ENCODE results near the gene TUBGCP4.
"Not testable (repeated sequence)": the region's sequence is repeated elsewhere in the genome, so short reads cannot be mapped to it uniquely, and the experiment has no call there.

Gene TUBGCP4

GRCh38 chr15:43370975-43371974 is at the start of gene TUBGCP4, which contains the start of gene ZSCAN29:
TUBGCP4 (plus strand) TSS chr15:43371101; CDS start chr15:43371355, 254 bp downstream.
ZSCAN29 (minus strand) TSS chr15:43371043; CDS start chr15:43369913, 1,130 bp downstream.
- peak; percentile 67 for DNase-seq

GRCh38 chr15:43325039-43325684 is 45.7 kb upstream of the TUBGCP4 start:
- no peak for DNase-seq

- DNase-seq = no peak
Measured at GRCh38 chr15:43329217-43329959, 41.5 kb upstream of the TUBGCP4 start.

- DNase-seq = peak; percentile 65
Measured at GRCh38 chr15:43329960-43330779, 40.7 kb upstream of the TUBGCP4 start, which contains the start of gene LCMT2. LCMT2 (minus strand) TSS chr15:43330573; CDS start chr15:43330489, 84 bp downstream.

GRCh38 chr15:43330780-43331087 is 40.2 kb upstream of the TUBGCP4 start:
- no peak for DNase-seq

- no peak for DNase-seq
Measured at GRCh38 chr15:43346305-43346704, 24.6 kb upstream of the TUBGCP4 start.

- DNase-seq = no peak
Measured at GRCh38 chr15:43347114-43347513, 23.8 kb upstream of the TUBGCP4 start.

- DNase-seq = no peak
Measured at GRCh38 chr15:43352693-43353382, 18.1 kb upstream of the TUBGCP4 start.

- DNase-seq = no peak
Measured at GRCh38 chr15:43360821-43361220, 10.1 kb upstream of the TUBGCP4 start.

- DNase-seq = no peak
Measured at GRCh38 chr15:43361313-43361903, 9.5 kb upstream of the TUBGCP4 start.

GRCh38 chr15:43370310-43370974 is 459 bp upstream of the TUBGCP4 start:
- peak; percentile 2 for DNase-seq

GRCh38 chr15:43376017-43376705 is 5.3 kb downstream of the TUBGCP4 start:
- no peak for DNase-seq

- DNase-seq = no peak
Measured at GRCh38 chr15:43378601-43379000, 7.7 kb downstream of the TUBGCP4 start.

GRCh38 chr15:43382310-43382709 is 11.4 kb downstream of the TUBGCP4 start:
- no peak for DNase-seq

GRCh38 chr15:43383070-43383469 is 12.2 kb downstream of the TUBGCP4 start:
- DNase-seq = no peak

GRCh38 chr15:43390723-43391122 is 19.8 kb downstream of the TUBGCP4 start:
- DNase-seq = no peak

GRCh38 chr15:43393592-43393991 is 22.7 kb downstream of the TUBGCP4 start:
- DNase-seq = not testable (repeated sequence)

GRCh38 chr15:43402255-43402654 is 31.4 kb downstream of the TUBGCP4 start:
- DNase-seq = no peak

- no peak for DNase-seq
Measured at GRCh38 chr15:43403616-43404015, 32.7 kb downstream of the TUBGCP4 start.

GRCh38 chr15:43404130-43404529 is 33.2 kb downstream of the TUBGCP4 start:
- no peak for DNase-seq
